C1 segment of cervical spinal cord (tissue), 14 donors: ENCODE data around the gene NTRK3.

Source experiments
- DNase-seq, 14 donors: peaks; one replicate each; lab custom pipeline; 2025; lab: John Stamatoyannopoulos, UW

Gene NTRK3

GRCh38 chr15:88256279-88257230, at the start of gene NTRK3:
NTRK3 (minus strand) TSS chr15:88256739; CDS start chr15:88256153, 586 bp downstream.
- peak in 8 of 14 donors; percentile 39 to 70 (median 44) for DNase-seq

GRCh38 chr15:88303395-88303794, 46.9 kb upstream of the NTRK3 start:
- peak in 1 of 14 donors; percentile 18 for DNase-seq

GRCh38 chr15:88302373-88302772, 45.8 kb upstream of the NTRK3 start:
- peak in 1 of 14 donors; percentile 36 for DNase-seq

GRCh38 chr15:88301311-88301710, 44.8 kb upstream of the NTRK3 start:
- peak in 1 of 14 donors; percentile 21 for DNase-seq

GRCh38 chr15:88300861-88301260, 44.3 kb upstream of the NTRK3 start:
- no peak for DNase-seq

- DNase-seq: peak in 1 of 14 donors; percentile 73
Observed at GRCh38 chr15:88300089-88300488, 43.5 kb upstream of the NTRK3 start.

- DNase-seq: peak in 1 of 14 donors; percentile 88
Observed at GRCh38 chr15:88299497-88299896, 43.0 kb upstream of the NTRK3 start.

- no peak for DNase-seq
Observed at GRCh38 chr15:88288661-88289060, 32.1 kb upstream of the NTRK3 start.

- no peak for DNase-seq
Observed at GRCh38 chr15:88288206-88288605, 31.7 kb upstream of the NTRK3 start.

GRCh38 chr15:88284318-88284998, 27.9 kb upstream of the NTRK3 start:
- peak in 1 of 14 donors; percentile 2 for DNase-seq

- DNase-seq: no peak
Observed at GRCh38 chr15:88282614-88283013, 26.1 kb upstream of the NTRK3 start.

- no peak for DNase-seq
Observed at GRCh38 chr15:88276821-88277410, 20.4 kb upstream of the NTRK3 start.

- no peak for DNase-seq
Observed at GRCh38 chr15:88275804-88276203, 19.3 kb upstream of the NTRK3 start.

GRCh38 chr15:88274553-88275460, 18.3 kb upstream of the NTRK3 start:
- peak in 12 of 14 donors; percentile 8 to 76 (median 42) for DNase-seq

- DNase-seq: no peak
Observed at GRCh38 chr15:88272421-88272820, 15.9 kb upstream of the NTRK3 start.

- DNase-seq: peak in 5 of 14 donors; percentile 21 to 79 (median 30)
Observed at GRCh38 chr15:88269356-88270062, 13.0 kb upstream of the NTRK3 start.

- DNase-seq: no peak
Observed at GRCh38 chr15:88267720-88268119, 11.2 kb upstream of the NTRK3 start.

GRCh38 chr15:88266170-88266569, 9.6 kb upstream of the NTRK3 start:
- no peak for DNase-seq

- DNase-seq: no peak
Observed at GRCh38 chr15:88264622-88265021, 8.1 kb upstream of the NTRK3 start.

GRCh38 chr15:88262064-88262463, 5.5 kb upstream of the NTRK3 start:
- DNase-seq: no peak
